ENCODE measurements around the gene FCN3.

The FCN3 gene

GRCh38 chr1:27335506-27336422 lies 38.9 kb downstream of the FCN3 start:
- no peak for DNase-seq

GRCh38 chr1:27333717-27334279 lies 40.8 kb downstream of the FCN3 start:
- no peak for DNase-seq

DNA sequence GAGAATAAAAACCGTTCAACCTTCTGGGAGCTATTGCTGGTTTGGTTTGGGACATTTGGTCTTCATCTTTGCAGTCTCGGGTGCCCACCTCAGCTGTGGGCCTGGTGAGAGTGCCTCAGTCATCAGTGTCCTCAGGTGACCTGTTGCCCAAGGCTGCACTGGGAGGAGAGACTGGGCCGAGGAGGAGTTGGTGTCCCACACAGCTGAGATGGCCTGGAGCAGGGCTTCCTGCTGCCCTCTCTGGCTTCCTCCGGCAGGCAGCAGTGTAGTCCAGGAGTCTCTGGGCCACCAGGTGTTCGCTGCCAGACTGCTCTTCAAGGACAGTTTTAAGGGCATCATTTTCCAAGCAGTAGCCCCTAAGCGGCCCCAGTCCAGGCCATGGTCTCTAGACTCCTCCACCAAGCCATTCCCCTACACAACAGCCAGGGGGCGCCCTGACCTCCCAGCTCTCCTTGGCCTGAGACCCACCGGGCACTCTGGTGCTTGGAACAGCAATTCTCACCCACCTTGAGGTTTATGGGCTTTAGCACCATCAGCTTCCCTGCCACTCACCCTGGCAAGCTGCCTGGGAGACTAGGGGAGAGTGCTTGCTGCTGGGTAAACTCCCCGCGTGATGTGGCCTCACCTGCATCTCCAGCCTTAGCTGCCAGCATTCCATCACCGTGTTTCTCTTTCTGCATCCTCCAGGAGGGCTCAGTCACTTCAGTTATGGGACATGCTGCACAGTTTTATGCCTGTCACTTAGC lies 41.9 kb downstream of the FCN3 start:
- peak; percentile 53 for DNase-seq

DNA sequence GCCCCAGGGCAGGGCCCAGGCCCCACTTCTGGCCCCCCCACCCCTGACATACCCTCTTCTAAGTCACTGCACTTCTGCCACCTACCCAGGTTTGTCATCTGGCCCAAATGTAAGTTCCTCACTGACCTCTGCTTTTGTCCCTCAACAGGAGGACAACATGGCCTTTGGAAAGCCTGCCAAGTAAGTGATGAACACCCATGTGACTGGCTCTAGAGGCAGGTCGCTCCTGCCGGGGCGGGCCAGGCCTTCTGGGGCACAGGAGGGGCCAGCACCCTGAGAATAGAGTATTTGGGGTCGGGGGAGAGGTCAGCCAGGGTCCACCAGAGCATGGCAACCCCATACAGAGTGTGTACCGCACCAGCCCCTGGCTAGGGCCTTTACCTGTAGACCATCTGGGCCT lies 42.7 kb downstream of the FCN3 start:
- no peak for DNase-seq

- DNase-seq, result no peak
These were observed 43.2 kb downstream of the FCN3 start for GRCh38 chr1:27331426-27331825.

- no peak for DNase-seq
These were observed 43.8 kb downstream of the FCN3 start for GRCh38 chr1:27330786-27331185.

DNA sequence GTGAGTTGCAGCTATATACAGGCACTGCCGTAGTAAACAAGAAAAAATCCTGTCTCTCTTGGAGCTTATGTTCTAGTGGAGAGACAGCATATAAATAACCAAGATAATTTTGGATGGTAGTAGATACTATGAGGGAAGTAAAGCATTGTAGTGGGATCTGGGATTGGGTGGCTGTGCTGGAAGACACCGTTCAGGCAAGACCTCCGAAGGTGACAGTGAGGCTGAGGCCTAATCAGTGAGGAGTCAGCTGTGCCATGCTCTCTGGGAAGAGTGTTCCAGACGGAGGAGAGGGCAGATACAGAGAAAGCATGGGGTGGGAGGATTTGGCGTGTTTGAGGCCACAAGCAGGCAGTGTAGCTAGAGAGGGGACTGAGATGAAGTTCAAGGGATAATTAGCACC lies 46.7 kb downstream of the FCN3 start:
- no peak for DNase-seq

- DNase-seq, result no peak
These were observed 49.3 kb downstream of the FCN3 start for GRCh38 chr1:27325286-27325685.

GRCh38 chr1:27322569-27323240 lies 51.9 kb downstream of the FCN3 start:
- DNase-seq, result no peak

DNA sequence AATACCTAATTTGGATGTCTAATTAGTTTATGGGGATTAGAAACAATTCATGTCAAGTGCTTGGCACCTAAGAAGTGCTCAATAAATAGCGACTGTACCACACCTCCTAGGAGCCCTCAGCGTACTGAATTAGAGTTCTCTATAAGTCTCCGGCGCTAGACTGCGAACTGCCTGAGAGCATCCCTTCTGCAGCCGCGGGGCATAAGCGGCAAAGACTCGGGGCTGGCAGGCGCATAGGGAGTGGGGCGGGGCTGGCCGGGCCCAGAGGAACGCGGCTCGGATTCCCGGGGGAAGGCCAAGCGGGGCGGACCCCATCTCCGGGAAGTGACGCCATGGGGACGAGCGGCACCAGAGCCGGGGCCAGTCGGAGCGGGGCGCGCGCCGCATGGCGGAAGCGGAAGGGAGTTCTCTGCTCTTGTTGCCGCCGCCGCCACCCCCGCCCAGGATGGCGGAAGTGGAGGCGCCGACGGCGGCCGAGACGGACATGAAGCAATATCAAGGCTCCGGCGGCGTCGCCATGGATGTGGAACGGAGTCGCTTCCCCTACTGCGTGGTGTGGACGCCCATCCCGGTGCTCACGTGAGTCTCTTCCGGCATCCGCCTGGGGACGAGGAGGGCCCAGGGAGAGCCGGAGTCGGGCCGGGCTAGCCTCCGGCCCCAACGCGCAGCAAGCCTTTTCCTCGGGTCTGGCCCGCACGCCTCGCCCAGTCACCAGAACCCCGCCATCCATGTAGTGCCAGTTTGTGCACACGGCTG lies 52.6 kb downstream of the FCN3 start, which contains the start of gene TMEM222:
TSS of gene TMEM222 (plus strand) at position 351 of the 756 bp plus-strand sequence. CDS start at position 386, 35 bp downstream.
- DNase-seq, result peak; percentile 97
